ENCODE data around the gene ABCA6.
"Not testable (repeated sequence)": the region's sequence is repeated elsewhere in the genome, so short reads cannot be mapped to it uniquely, and the experiment has no call there.

The ABCA6 gene

GRCh38 chr17:69130627-69131296 is 10.9 kb downstream of the ABCA6 start:
- DNase-seq = no peak

DNA sequence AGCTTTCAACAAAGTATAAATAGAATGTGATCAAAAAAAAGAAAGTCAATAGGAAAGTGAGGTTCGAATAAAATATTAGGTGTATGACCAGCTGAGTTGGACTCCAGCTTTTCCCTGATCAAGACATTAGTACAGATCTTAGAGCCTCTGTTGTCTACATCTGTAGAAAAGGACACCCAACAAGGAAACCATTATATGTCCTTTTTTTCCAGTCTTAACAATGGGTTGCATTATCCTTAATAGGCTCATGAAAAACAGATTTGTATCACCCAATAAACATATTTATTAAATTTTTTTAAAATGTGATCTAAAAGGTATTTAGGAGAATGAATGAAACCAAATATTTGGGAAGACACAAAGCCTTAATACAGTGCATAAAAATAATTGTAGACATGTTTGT is 18.1 kb downstream of the ABCA6 start:
- DNase-seq = no peak

GRCh38 chr17:69122065-69122464 is 19.6 kb downstream of the ABCA6 start:
- DNase-seq = no peak

GRCh38 chr17:69117855-69118784 is 23.6 kb downstream of the ABCA6 start:
- no peak for DNase-seq

DNA sequence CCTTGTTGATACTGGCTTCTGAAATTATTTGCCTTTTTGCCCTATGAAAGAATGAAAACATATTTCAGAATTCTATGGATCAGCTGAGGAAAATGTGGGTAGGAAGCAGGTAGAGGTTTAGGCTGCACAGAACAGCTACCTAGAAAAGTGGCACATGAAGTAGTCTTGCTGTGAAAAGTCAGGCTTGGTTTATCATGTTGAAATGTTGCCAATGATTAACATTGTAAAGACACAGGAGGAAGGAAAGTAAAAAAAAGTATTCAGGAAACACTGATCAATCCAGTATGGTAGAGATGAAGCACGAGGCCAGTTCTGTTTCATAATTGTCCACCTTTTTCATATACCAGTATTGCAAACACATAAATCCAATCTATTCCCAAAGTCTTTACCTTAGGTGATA is 29.9 kb downstream of the ABCA6 start:
- no peak for DNase-seq

- no peak for DNase-seq
Measured at GRCh38 chr17:69105907-69106730, 35.6 kb downstream of the ABCA6 start.

GRCh38 chr17:69103557-69104233 is 38.0 kb downstream of the ABCA6 start:
- no peak for DNase-seq

- DNase-seq = no peak
Measured at GRCh38 chr17:69098625-69099024, 43.1 kb downstream of the ABCA6 start.

DNA sequence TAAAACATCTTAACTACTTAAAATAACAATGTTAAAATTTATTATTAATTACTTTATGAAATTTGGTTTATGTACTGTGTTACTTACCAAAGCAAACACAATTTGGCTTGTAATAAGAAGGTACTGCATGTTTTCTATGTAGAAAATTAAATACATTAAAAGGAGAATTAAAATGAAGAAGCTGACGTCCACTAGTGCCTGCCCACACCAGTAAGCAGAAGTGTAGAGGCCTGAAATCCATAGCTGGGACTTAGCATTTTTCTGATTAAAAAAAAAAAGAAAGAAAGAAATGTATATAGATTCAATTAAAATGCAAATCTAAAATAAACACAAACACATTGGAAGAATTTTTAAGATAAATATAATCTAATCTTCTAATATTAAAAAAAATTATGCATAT is 45.2 kb downstream of the ABCA6 start:
- DNase-seq = no peak

- DNase-seq = no peak
Measured at GRCh38 chr17:69093995-69094394, 47.7 kb downstream of the ABCA6 start.

GRCh38 chr17:69093279-69093789 is 48.4 kb downstream of the ABCA6 start:
- no peak for DNase-seq

- DNase-seq = no peak
Measured at GRCh38 chr17:69090365-69090764, 51.3 kb downstream of the ABCA6 start.

- DNase-seq = no peak
Measured at GRCh38 chr17:69088643-69089200, 53.0 kb downstream of the ABCA6 start.

GRCh38 chr17:69086641-69087040 is 55.1 kb downstream of the ABCA6 start:
- DNase-seq = no peak

DNA sequence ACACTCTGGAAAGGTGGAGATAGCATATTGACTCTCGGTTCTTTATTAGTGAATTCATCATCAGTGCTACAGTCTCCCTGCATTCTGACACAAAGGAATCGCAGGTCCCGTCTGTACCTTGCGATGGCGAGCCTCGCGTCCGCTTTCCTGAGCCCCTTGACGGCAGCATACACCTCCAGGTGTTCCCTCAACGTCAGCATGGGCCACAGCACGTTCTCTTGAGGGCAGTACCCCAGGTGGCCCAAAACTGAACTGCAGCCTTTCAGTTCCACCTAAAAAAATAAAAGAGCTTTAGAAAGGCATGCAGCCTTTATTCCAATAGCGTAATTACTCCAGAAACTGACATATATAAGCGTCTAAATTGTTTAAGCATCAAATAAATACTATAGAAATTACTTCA is 56.8 kb downstream of the ABCA6 start:
- no peak for DNase-seq

DNA sequence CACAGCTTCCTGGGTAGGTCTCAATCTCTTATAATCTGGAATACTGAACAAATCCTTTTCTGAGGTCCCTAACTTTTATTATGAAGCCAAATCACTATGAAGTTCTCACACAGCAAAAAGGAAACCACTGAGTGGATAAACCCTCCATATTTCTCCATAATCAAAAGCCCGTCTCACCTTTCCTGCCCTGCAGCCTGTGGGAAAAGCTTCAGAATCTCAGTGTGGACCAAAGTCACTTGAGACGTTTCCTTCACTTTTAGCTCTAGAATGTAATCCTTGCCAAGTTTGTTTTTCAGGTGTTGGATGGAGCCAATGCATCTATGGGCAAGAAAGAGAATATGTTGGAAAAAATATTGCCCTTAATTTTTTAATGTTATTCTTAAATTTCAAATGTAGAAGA is 59.0 kb downstream of the ABCA6 start:
- no peak for DNase-seq

- no peak for DNase-seq
Measured at GRCh38 chr17:69078864-69079263, 62.8 kb downstream of the ABCA6 start.

GRCh38 chr17:69075823-69076222 is 65.9 kb downstream of the ABCA6 start:
- DNase-seq = no peak

DNA sequence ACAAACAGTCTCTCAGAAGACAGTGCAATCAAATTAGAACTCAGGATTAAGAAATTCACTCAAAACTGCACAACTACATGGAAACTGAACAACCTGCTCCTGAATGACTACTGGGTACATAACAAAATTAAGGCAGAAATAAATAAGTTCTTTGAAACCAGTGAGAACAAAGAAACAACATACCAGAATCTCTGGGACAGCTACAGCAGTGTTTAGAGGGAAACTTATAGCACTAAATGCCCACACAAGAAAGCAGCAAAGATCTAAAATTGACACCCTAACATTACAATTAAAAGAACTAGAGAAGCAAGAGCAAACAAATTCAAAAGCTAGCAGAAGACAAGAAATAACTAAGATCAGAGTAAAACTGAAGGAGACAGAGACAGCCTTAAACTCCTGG is 68.3 kb downstream of the ABCA6 start:
- not testable (repeated sequence) for DNase-seq

DNA sequence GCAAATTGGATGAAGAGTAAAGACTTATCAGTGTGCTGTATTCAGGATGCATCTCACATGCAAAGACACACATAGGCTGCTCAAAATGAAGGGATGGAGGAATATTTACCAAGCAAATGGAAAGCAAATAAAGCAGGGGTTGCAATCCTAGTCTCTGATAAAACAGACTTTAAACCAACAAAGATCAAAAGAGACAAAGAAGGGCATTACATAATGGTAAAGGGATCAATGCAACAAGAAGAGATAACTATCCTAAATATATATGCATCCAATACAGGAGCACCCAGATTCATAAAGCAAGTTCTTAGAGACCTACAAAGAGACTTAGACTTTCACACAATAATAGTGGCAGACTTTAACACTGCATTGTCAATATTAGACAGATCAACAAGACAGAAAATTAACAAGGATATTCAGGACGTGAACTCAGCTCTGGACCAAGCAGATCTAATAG is 68.9 kb downstream of the ABCA6 start:
- DNase-seq = not testable (repeated sequence)

DNA sequence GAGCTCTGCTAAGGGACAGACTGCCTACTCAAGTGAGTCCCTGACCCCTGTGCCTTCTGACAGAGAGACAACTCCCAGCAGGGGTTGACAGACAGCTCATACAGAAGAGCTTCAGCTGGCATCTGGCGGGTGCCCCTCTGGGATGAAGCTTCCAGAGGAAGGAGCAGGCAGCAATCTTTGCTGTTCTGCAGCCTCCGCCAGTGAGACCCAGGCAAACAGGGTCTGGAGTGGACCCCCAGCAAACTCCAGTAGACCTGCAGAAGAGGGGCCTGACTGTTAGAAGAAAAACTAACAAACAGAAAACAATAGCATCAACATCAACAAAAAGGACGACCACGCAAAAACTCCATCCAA is 70.5 kb downstream of the ABCA6 start:
- DNase-seq = not testable (repeated sequence)

Measured in NCI-H1436 (cell line).